HCT116 (cell line): ENCODE data around the gene SLC22A23. TPM values are rescaled to one million over a fixed set of nuclear protein-coding genes. Genes with fewer than 3 reads are reported as not detected.

Experiments
- ATAC-seq: fragments of 200-7000 bp; cut with Tn5 transposase; 2 replicates; pipeline ENCODE4 v1.9.1; 2020; ENCODE audit warnings: mild to moderate bottlenecking, moderate library complexity
- BruUV-seq: library from RNA; stranded (reverse); fragments of 400-500 nt; replicated peaks from 2 replicates; lab custom pipeline; 2021; lab: Mats Ljungman, UMichigan
- CTCF ChIA-PET: fragments of 300-600 bp; sonication (Branson Sonifier 250); formaldehyde crosslinking; loops from one replicate; lab custom pipeline; 2021; ENCODE audit warnings: antibody characterized with exemption; lab: Charles Lee
- POLR2A ChIA-PET: fragments of 300-600, 350-600 bp; sonication (Branson Sonifier 250); formaldehyde crosslinking; loops from one replicate; lab custom pipeline; 2021; ENCODE audit warnings: antibody characterized with exemption; lab: Charles Lee
- RAD21 ChIA-PET, 2 experiments: fragments of 300-600 bp; sonication (Branson Sonifier 250); formaldehyde crosslinking; loops; one replicate each; lab custom pipeline; 2023; ENCODE audit warnings: low total read pairs in 2 of 2; ENCODE audit not compliant: uncharacterized antibody in 2 of 2, unreplicated experiment in 2 of 2, low non-redundant PET in 1 of 2; lab: Charles Lee
- DNase-seq: peaks from one replicate; pipeline ENCODE4 v3.0.0-alpha.2; 2010; ENCODE audit warnings: low read depth, low spot score
- H2AFZ ChIP-seq: fragments of 200-600 bp; shearing (Covaris generic), sonication (generic); 2 replicates; pipeline ENCODE4 v1.6.1; 2017; ENCODE audit warnings: low read depth, mixed run types, mixed read lengths, antibody characterized with exemption, low read length; ENCODE audit not compliant: poor library complexity, severe bottlenecking
- H3K27ac ChIP-seq: 2 replicates; pipeline ENCODE4 v1.5.1; 2012; ENCODE audit warnings: low read depth, low read length
- H3K27me3 ChIP-seq: fragments of 200-600 bp; sonication (generic); 2 replicates; pipeline ENCODE4 v1.6.1; 2016; ENCODE audit warnings: mixed run types, low read length, mixed read lengths; ENCODE audit not compliant: insufficient read depth
- H3K36me3 ChIP-seq, 2 experiments: fragments of 200-500 bp in 1 of 2; fragments of 200-600 bp in 1 of 2; sonication (Bioruptor generic) in 1 of 2; sonication (generic) in 1 of 2; 2 replicates each; pipeline versions ENCODE4 v1.5.1 to v1.6.1; 2014 to 2016; ENCODE audit warnings: low read length in 2 of 2, inconsistent platforms in 1 of 2, mixed read lengths in 1 of 2, mixed run types in 1 of 2; ENCODE audit not compliant: insufficient read depth in 2 of 2, control insufficient read depth in 1 of 2
- H3K4me1 ChIP-seq, 2 experiments: fragments of 200-600 bp in 1 of 2; sonication (generic) in 1 of 2; 2 replicates each; pipeline versions ENCODE4 v1.5.1 to v1.6.1; 2012 to 2017; ENCODE audit warnings: low read length in 2 of 2, inconsistent platforms in 1 of 2, mild to moderate bottlenecking in 1 of 2, mixed read lengths in 1 of 2, mixed run types in 1 of 2, moderate library complexity in 1 of 2; ENCODE audit not compliant: insufficient read depth in 2 of 2, control insufficient read depth in 1 of 2
- H3K4me2 ChIP-seq: fragments of 200-600 bp; sonication (generic); 2 replicates; pipeline ENCODE4 v1.6.1; 2017; ENCODE audit warnings: mixed run types, low read length, mixed read lengths
- H3K4me3 ChIP-seq, 2 experiments: fragments of 200-600 bp in 1 of 2; sonication (generic) in 1 of 2; replicated peaks in 1 of 2; 2 replicates each; pipeline ENCODE4 v1.5.1; 2011 to 2016; ENCODE audit warnings: low read length in 2 of 2, control low read depth in 1 of 2, low read depth in 1 of 2, mild to moderate bottlenecking in 1 of 2, mixed read lengths in 1 of 2, mixed run types in 1 of 2
- H3K79me2 ChIP-seq: fragments of 200-600 bp; sonication (generic); 2 replicates; pipeline ENCODE4 v1.6.1; 2017; ENCODE audit warnings: mild to moderate bottlenecking, mixed run types, low read length, moderate library complexity, mixed read lengths; ENCODE audit not compliant: insufficient read depth
- H3K9ac ChIP-seq: fragments of 200-600 bp; sonication (generic); 2 replicates; pipeline ENCODE4 v1.6.1; 2016; ENCODE audit warnings: low read length, mixed read lengths
- H3K9me2 ChIP-seq: fragments of 200-600 bp; sonication (generic), shearing (Covaris generic); 2 replicates; pipeline ENCODE4 v1.6.1; 2017; ENCODE audit warnings: mixed run types, mild to moderate bottlenecking, moderate library complexity; ENCODE audit not compliant: insufficient read depth
- H3K9me3 ChIP-seq, 2 experiments: fragments of 200-500 bp in 1 of 2; fragments of 200-600 bp in 1 of 2; sonication (Bioruptor generic) in 1 of 2; sonication (generic) in 1 of 2; 2 replicates each; pipeline ENCODE4 v1.6.1; 2014 to 2017; ENCODE audit warnings: low read length in 2 of 2, mixed read lengths in 2 of 2, inconsistent platforms in 1 of 2, low read depth in 1 of 2, mild to moderate bottlenecking in 1 of 2, mixed run types in 1 of 2, moderate library complexity in 1 of 2; ENCODE audit not compliant: control insufficient read depth in 1 of 2, insufficient read depth in 1 of 2
- H4K20me1 ChIP-seq: fragments of 200-600 bp; sonication (generic), shearing (Covaris generic); 2 replicates; pipeline ENCODE4 v1.6.1; 2017; ENCODE audit warnings: mixed run types, mild to moderate bottlenecking, moderate library complexity; ENCODE audit not compliant: insufficient read depth
- CBX3 ChIP-seq: IDR thresholded peaks from 2 replicates; pipeline ENCODE4 v1.6.1; 2012; ENCODE audit warnings: low read depth
- ELF1 ChIP-seq: IDR thresholded peaks from 2 replicates; pipeline ENCODE4 v1.6.1; 2012; ENCODE audit warnings: low read depth, borderline replicate concordance
- EZH2 ChIP-seq: fragments of 200-600 bp; sonication (generic); IDR thresholded peaks from 2 replicates; pipeline ENCODE4 v1.6.1; 2017; ENCODE audit warnings: antibody characterized with exemption, mixed run types
- EZH2phosphoT487 ChIP-seq: fragments of 200-600 bp; IDR thresholded peaks from 2 replicates; pipeline ENCODE4 v1.6.1; 2018; ENCODE audit warnings: antibody characterized with exemption, borderline replicate concordance
- JUND ChIP-seq: IDR thresholded peaks from 2 replicates; pipeline ENCODE4 v1.6.1; 2012
- MAX ChIP-seq: IDR thresholded peaks from 2 replicates; pipeline ENCODE4 v1.6.1; 2012
- POLR2A ChIP-seq: IDR thresholded peaks from 2 replicates; pipeline ENCODE4 v1.7.0; 2011; ENCODE audit warnings: borderline replicate concordance; ENCODE audit not compliant: insufficient read depth, insufficient read length; ENCODE audit errors: extremely low read depth
- REST ChIP-seq: IDR thresholded peaks from 2 replicates; pipeline ENCODE4 v1.6.1; 2012; ENCODE audit warnings: low read depth
- SP1 ChIP-seq: IDR thresholded peaks from 2 replicates; pipeline ENCODE4 v1.6.1; 2012; ENCODE audit warnings: low read depth
- SRF ChIP-seq: IDR thresholded peaks from 2 replicates; pipeline ENCODE4 v1.6.1; 2012; ENCODE audit warnings: low read depth
- TCF7L2 ChIP-seq: IDR thresholded peaks from 2 replicates; pipeline ENCODE4 v1.7.0; 2011; ENCODE audit warnings: borderline replicate concordance, inconsistent platforms; ENCODE audit not compliant: insufficient read depth, insufficient read length; ENCODE audit errors: extremely low read depth
- YY1 ChIP-seq: IDR thresholded peaks from 2 replicates; pipeline ENCODE4 v1.6.1; 2011; ENCODE audit warnings: low read length, low read depth, moderate library complexity, mild to moderate bottlenecking; ENCODE audit not compliant: insufficient replicate concordance; ENCODE audit errors: extremely low read depth
- ZBTB33 ChIP-seq: IDR thresholded peaks from 2 replicates; pipeline ENCODE4 v1.6.1; 2011; ENCODE audit warnings: mild to moderate bottlenecking, low read length, moderate library complexity; ENCODE audit not compliant: insufficient replicate concordance; ENCODE audit errors: extremely low read depth
- ZFX ChIP-seq: fragments of 450-650 bp; IDR thresholded peaks from 2 replicates; pipeline ENCODE4 v1.6.1; 2017
- intact Hi-C: fragments of 100-400 bp; cut with micrococcal nuclease; formaldehyde crosslinking; loops from 2 replicates; pipeline ENCODE4 v1.10.0; 2022
- total RNA-seq: library from RNA; stranded (reverse); gene quantifications from one replicate; pipeline ENCODE4 v1.2.1, GENCODE V29; 2021; ENCODE audit not compliant: unreplicated experiment
- TF ChIP-seq, protein P1 (sequence below): IDR thresholded peaks from 2 replicates; pipeline ENCODE4 v1.6.1; 2012

The SLC22A23 gene
- total RNA-seq, 1 experiment from 2014 or later: 11.5 TPM

DNA sequence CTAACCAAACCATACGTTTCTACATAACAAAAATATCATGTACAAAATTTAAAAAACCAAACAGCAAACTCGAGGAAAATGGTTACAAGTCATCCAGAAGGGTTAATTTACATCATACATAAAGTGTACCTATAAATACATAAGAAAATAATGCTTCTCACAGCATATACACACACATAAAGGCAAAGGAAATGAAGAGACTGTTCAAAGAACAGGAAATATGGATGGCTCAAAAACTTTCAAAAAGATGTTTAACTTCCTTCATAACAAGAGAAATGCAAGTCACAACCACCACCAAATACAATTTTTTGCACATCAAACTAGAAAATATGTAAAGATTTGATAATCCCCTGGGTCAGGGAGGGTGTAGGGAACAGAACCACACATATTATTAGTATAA, 7.5 kb downstream of the SLC22A23 start:
- ChIA-PET CTCF (no interaction called here), POLR2A (no interaction called here), RAD21 (no interaction called here)
- H3K9ac ChIP-seq: no peak overlapping the region
- 0 out of 4 replicates have a peak, but pooled peaks cover 0 to 3% of the 10 kb centered on the region in 2 experiments for H3K36me3 ChIP-seq
- intact Hi-C loops: no loop called here
- TF ChIP-seq ZFX (no peak), YY1 (no peak), SP1 (no peak), SRF (no peak)
- H3K4me1 ChIP-seq: peaks cover 4 to 12% of the 10 kb centered on the region in 2 experiments; a peak in 3 of 4 replicates
- H3K27me3 ChIP-seq: no peaks in the 10 kb centered on the region
- no peaks in the 10 kb centered on the region for H3K9me2 ChIP-seq
- no peaks in the 10 kb centered on the region for H4K20me1 ChIP-seq
- H3K79me2 ChIP-seq: peaks cover 3% of the 10 kb centered on the region
- H3K9me3 ChIP-seq: no peaks in the 10 kb centered on the region
- H2AFZ ChIP-seq: no peak overlapping the region
- DNase-seq (no peak), ATAC-seq (no peak)
- H3K4me3 ChIP-seq: no peak overlapping the region
- no TSS peak for BruUV-seq
- H3K4me2 ChIP-seq: no peak overlapping the region
- H3K27ac ChIP-seq: no peak overlapping the region

- no peaks in the 10 kb centered on the region for H3K9me3 ChIP-seq
- 0 out of 4 replicates have a peak, but pooled peaks cover 0 to 3% of the 10 kb centered on the region in 2 experiments for H3K36me3 ChIP-seq
- no peaks in the 10 kb centered on the region for H3K9me2 ChIP-seq
- no peak overlapping the region for H2AFZ ChIP-seq
- no peak overlapping the region for H3K4me3 ChIP-seq
- no peak overlapping the region for H3K4me2 ChIP-seq
- ATAC-seq: no peak
- H3K27ac ChIP-seq: no peak overlapping the region
- RAD21 ChIA-PET: no interaction called here
- no peaks in the 10 kb centered on the region for H4K20me1 ChIP-seq
- intact Hi-C loops: no loop called here
- TF ChIP-seq EZH2phosphoT487 (no peak), ZBTB33 (no peak), YY1 (no peak), CBX3 (no peak), TCF7L2 (no peak), JUND (no peak), MAX (no peak), REST (no peak), ELF1 (no peak), EZH2 (no peak), POLR2A (no peak)
- TF ChIP-seq, protein P1, sequence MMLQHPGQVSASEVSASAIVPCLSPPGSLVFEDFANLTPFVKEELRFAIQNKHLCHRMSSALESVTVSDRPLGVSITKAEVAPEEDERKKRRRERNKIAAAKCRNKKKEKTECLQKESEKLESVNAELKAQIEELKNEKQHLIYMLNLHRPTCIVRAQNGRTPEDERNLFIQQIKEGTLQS: no peak
- peaks cover 14 to 32% of the 10 kb centered on the region in 2 experiments; a peak in 3 of 4 replicates for H3K4me1 ChIP-seq
- no TSS peak for BruUV-seq
- no peak for DNase-seq
- peaks cover 2% of the 10 kb centered on the region for H3K79me2 ChIP-seq
- no peaks in the 10 kb centered on the region for H3K27me3 ChIP-seq
- CTCF ChIA-PET: no interaction called here
- no peak overlapping the region for H3K9ac ChIP-seq
- POLR2A ChIA-PET: interaction anchor here (0.8 kb wide), 1 partner anchor 14 kb away, joined by 3 read pairs; no protein-coding TSS in a partner anchor
Measured at GRCh38 chr6:3447005-3447404, 9.8 kb downstream of the SLC22A23 start.
